Measurements from ENCODE around the gene NRCAM.

Gene NRCAM

GRCh38 chr7:108453320-108453719, 2.9 kb downstream of the NRCAM start:
- Histone ChIP-seq H3K4me1 (ENCODE audit: insufficient read depth, low read length) (peaks cover 5% of the 10 kb centered on the region; the same call in 1 of the 2 replicates), H3K9ac (ENCODE audit: low read depth, low read length) (no peak overlapping the region), H3K9me3 (ENCODE audit: control insufficient read depth, insufficient read depth, low read length) (no peaks in the 10 kb centered on the region), H3K36me3 (ENCODE audit: insufficient read depth, low read length) (no peaks in the 10 kb centered on the region)

- no peaks in the 10 kb centered on the region for H3K9me3 ChIP-seq (ENCODE audit: control insufficient read depth, insufficient read depth, low read length)
- H3K4me1 ChIP-seq (ENCODE audit: insufficient read depth, low read length): peaks cover 5% of the 10 kb centered on the region; the same call in 1 of the 2 replicates
- H3K36me3 ChIP-seq (ENCODE audit: insufficient read depth, low read length): no peaks in the 10 kb centered on the region
- no peak overlapping the region for H3K9ac ChIP-seq (ENCODE audit: low read depth, low read length)
Measured at GRCh38 chr7:108452707-108453106, 3.5 kb downstream of the NRCAM start.

- H3K36me3 ChIP-seq (ENCODE audit: insufficient read depth, low read length): no peaks in the 10 kb centered on the region
- H3K9me3 ChIP-seq (ENCODE audit: control insufficient read depth, insufficient read depth, low read length): no peaks in the 10 kb centered on the region
- H3K4me1 ChIP-seq (ENCODE audit: insufficient read depth, low read length): peaks cover 5% of the 10 kb centered on the region; the same call in 1 of the 2 replicates
- H3K9ac ChIP-seq (ENCODE audit: low read depth, low read length): no peak overlapping the region
Measured at GRCh38 chr7:108451296-108451848, 4.9 kb downstream of the NRCAM start.

- Histone ChIP-seq H3K9ac (ENCODE audit: low read depth, low read length) (no peak overlapping the region), H3K9me3 (ENCODE audit: control insufficient read depth, insufficient read depth, low read length) (no peaks in the 10 kb centered on the region), H3K4me1 (ENCODE audit: insufficient read depth, low read length) (peaks cover 5% of the 10 kb centered on the region; the same call in 1 of the 2 replicates), H3K36me3 (ENCODE audit: insufficient read depth, low read length) (no peaks in the 10 kb centered on the region)
Measured at GRCh38 chr7:108450160-108450559, 6.1 kb downstream of the NRCAM start.

GRCh38 chr7:108449521-108449920, 6.7 kb downstream of the NRCAM start:
- H3K9ac ChIP-seq (ENCODE audit: low read depth, low read length): no peak overlapping the region
- H3K4me1 ChIP-seq (ENCODE audit: insufficient read depth, low read length): peaks cover 5% of the 10 kb centered on the region; the same call in 1 of the 2 replicates

GRCh38 chr7:108448584-108449505, 7.4 kb downstream of the NRCAM start:
- Histone ChIP-seq H3K9ac (ENCODE audit: low read depth, low read length) (no peak overlapping the region), H3K9me3 (ENCODE audit: control insufficient read depth, insufficient read depth, low read length) (no peaks in the 10 kb centered on the region), H3K4me1 (ENCODE audit: insufficient read depth, low read length) (peaks cover 5% of the 10 kb centered on the region; the same call in 1 of the 2 replicates), H3K36me3 (ENCODE audit: insufficient read depth, low read length) (no peaks in the 10 kb centered on the region)

More at GRCh38 chr7:108449521-108449920, 6.7 kb downstream of the NRCAM start:
- H3K9me3 ChIP-seq (ENCODE audit: control insufficient read depth, insufficient read depth, low read length): no peaks in the 10 kb centered on the region
- H3K36me3 ChIP-seq (ENCODE audit: insufficient read depth, low read length): no peaks in the 10 kb centered on the region

- no peaks in the 10 kb centered on the region for H3K4me1 ChIP-seq (ENCODE audit: insufficient read depth, low read length)
- no peak overlapping the region for H3K9ac ChIP-seq (ENCODE audit: low read depth, low read length)
- no peaks in the 10 kb centered on the region for H3K36me3 ChIP-seq (ENCODE audit: insufficient read depth, low read length)
- H3K9me3 ChIP-seq (ENCODE audit: control insufficient read depth, insufficient read depth, low read length): no peaks in the 10 kb centered on the region
Measured at GRCh38 chr7:108442039-108442568, 14.1 kb downstream of the NRCAM start.

- H3K9me3 ChIP-seq (ENCODE audit: control insufficient read depth, insufficient read depth, low read length): no peaks in the 10 kb centered on the region
- H3K4me1 ChIP-seq (ENCODE audit: insufficient read depth, low read length): no peaks in the 10 kb centered on the region
- H3K36me3 ChIP-seq (ENCODE audit: insufficient read depth, low read length): no peaks in the 10 kb centered on the region
- H3K9ac ChIP-seq (ENCODE audit: low read depth, low read length): no peak overlapping the region
Measured at GRCh38 chr7:108441392-108441955, 14.8 kb downstream of the NRCAM start.

- no peaks in the 10 kb centered on the region for H3K36me3 ChIP-seq (ENCODE audit: insufficient read depth, low read length)
Measured at GRCh38 chr7:108440613-108441012, 15.6 kb downstream of the NRCAM start.

GRCh38 chr7:108436906-108437305, 19.3 kb downstream of the NRCAM start:
- no peaks in the 10 kb centered on the region for H3K36me3 ChIP-seq (ENCODE audit: insufficient read depth, low read length)
- no peak overlapping the region for H3K9ac ChIP-seq (ENCODE audit: low read depth, low read length)
- H3K9me3 ChIP-seq (ENCODE audit: control insufficient read depth, insufficient read depth, low read length): no peaks in the 10 kb centered on the region
- no peaks in the 10 kb centered on the region for H3K4me1 ChIP-seq (ENCODE audit: insufficient read depth, low read length)

More at GRCh38 chr7:108440613-108441012, 15.6 kb downstream of the NRCAM start:
- no peaks in the 10 kb centered on the region for H3K9me3 ChIP-seq (ENCODE audit: control insufficient read depth, insufficient read depth, low read length)
- no peaks in the 10 kb centered on the region for H3K4me1 ChIP-seq (ENCODE audit: insufficient read depth, low read length)
- H3K9ac ChIP-seq (ENCODE audit: low read depth, low read length): no peak overlapping the region

- Histone ChIP-seq H3K9me3 (ENCODE audit: control insufficient read depth, insufficient read depth, low read length) (no peaks in the 10 kb centered on the region), H3K36me3 (ENCODE audit: insufficient read depth, low read length) (no peaks in the 10 kb centered on the region), H3K9ac (ENCODE audit: low read depth, low read length) (no peak overlapping the region), H3K4me1 (ENCODE audit: insufficient read depth, low read length) (no peaks in the 10 kb centered on the region)
Measured at GRCh38 chr7:108434010-108434409, 22.2 kb downstream of the NRCAM start.

GRCh38 chr7:108431099-108431498, 25.1 kb downstream of the NRCAM start:
- Histone ChIP-seq H3K9ac (ENCODE audit: low read depth, low read length) (no peak overlapping the region), H3K36me3 (ENCODE audit: insufficient read depth, low read length) (no peaks in the 10 kb centered on the region), H3K4me1 (ENCODE audit: insufficient read depth, low read length) (no peaks in the 10 kb centered on the region), H3K9me3 (ENCODE audit: control insufficient read depth, insufficient read depth, low read length) (no peaks in the 10 kb centered on the region)

GRCh38 chr7:108430664-108431063, 25.6 kb downstream of the NRCAM start:
- Histone ChIP-seq H3K9me3 (ENCODE audit: control insufficient read depth, insufficient read depth, low read length) (no peaks in the 10 kb centered on the region), H3K9ac (ENCODE audit: low read depth, low read length) (no peak overlapping the region), H3K36me3 (ENCODE audit: insufficient read depth, low read length) (no peaks in the 10 kb centered on the region), H3K4me1 (ENCODE audit: insufficient read depth, low read length) (no peaks in the 10 kb centered on the region)

- H3K9me3 ChIP-seq (ENCODE audit: control insufficient read depth, insufficient read depth, low read length): no peaks in the 10 kb centered on the region
- no peaks in the 10 kb centered on the region for H3K4me1 ChIP-seq (ENCODE audit: insufficient read depth, low read length)
- no peaks in the 10 kb centered on the region for H3K36me3 ChIP-seq (ENCODE audit: insufficient read depth, low read length)
- no peak overlapping the region for H3K9ac ChIP-seq (ENCODE audit: low read depth, low read length)
Measured at GRCh38 chr7:108427766-108428165, 28.5 kb downstream of the NRCAM start.

Measured in ES-I3 (cell line).